ENCODE measurements around the gene SLC35G2.
A peak's percentile ranks its signal among the peaks of the same experiment; 100 is the strongest.

Gene SLC35G2

GRCh38 chr3:136804813-136805212, 14.1 kb upstream of the SLC35G2 start:
- DNase-seq (ENCODE audit: low read depth): no peak
- H3K4me3 ChIP-seq (ENCODE audit: control insufficient read depth, low read depth, low read length): no peak overlapping the region
- TF ChIP-seq, protein P1, sequence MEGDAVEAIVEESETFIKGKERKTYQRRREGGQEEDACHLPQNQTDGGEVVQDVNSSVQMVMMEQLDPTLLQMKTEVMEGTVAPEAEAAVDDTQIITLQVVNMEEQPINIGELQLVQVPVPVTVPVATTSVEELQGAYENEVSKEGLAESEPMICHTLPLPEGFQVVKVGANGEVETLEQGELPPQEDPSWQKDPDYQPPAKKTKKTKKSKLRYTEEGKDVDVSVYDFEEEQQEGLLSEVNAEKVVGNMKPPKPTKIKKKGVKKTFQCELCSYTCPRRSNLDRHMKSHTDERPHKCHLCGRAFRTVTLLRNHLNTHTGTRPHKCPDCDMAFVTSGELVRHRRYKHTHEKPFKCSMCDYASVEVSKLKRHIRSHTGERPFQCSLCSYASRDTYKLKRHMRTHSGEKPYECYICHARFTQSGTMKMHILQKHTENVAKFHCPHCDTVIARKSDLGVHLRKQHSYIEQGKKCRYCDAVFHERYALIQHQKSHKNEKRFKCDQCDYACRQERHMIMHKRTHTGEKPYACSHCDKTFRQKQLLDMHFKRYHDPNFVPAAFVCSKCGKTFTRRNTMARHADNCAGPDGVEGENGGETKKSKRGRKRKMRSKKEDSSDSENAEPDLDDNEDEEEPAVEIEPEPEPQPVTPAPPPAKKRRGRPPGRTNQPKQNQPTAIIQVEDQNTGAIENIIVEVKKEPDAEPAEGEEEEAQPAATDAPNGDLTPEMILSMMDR (IDR thresholded peaks at IDR 0.05; ENCODE audit: control insufficient read depth, insufficient read depth, low read depth, low read length, missing control alignments): no peak

DNA sequence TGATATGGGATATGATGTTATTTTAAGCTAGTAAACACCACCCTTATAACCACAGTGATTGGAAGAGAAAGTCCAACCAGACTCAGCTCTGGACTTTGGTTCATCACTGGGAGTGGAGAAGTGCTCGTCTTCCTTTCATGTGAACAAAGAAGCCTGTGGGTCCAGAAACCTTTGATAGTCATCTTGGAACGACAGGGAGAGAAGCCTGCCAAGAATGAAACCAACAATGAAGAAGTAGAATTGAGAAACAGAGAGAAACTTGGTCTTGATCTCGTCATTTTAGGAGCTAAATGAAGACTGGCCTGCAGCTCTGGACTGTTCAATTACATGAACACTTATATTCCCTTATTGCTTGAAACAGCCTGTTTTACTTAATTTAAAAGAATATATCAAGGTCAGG, 13.1 kb upstream of the SLC35G2 start:
- no peak overlapping the region for H3K4me3 ChIP-seq (ENCODE audit: control insufficient read depth, low read depth, low read length)
- TF ChIP-seq, protein P1 (IDR thresholded peaks at IDR 0.05; ENCODE audit: control insufficient read depth, insufficient read depth, low read depth, low read length, missing control alignments): no peak
- no peak for DNase-seq (ENCODE audit: low read depth)

DNA sequence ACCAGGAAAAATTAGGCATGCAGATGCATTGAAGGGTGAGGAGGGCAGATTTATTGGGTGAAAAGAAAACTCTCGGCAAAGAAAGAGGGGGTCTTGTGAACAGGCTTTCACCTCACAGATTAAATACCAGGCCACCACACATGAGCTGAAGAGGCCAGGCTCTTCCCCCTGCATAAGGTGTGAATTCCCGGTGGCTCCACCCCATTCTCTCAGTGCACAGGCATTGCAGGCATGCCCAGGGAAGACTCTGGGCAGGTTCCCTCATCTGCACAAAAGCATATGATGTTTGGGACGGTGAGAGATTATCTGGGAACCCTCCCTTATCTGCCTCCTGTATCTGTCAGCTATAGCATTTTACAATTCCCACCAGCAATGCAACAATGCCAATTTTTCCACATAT, 7.2 kb upstream of the SLC35G2 start:
- TF ChIP-seq, protein P1 (IDR thresholded peaks at IDR 0.05; ENCODE audit: control insufficient read depth, insufficient read depth, low read depth, low read length, missing control alignments): no peak
- H3K4me3 ChIP-seq (ENCODE audit: control insufficient read depth, low read depth, low read length): no peak overlapping the region
- DNase-seq (ENCODE audit: low read depth): no peak

GRCh38 chr3:136817448-136817847, 1.5 kb upstream of the SLC35G2 start:
- TF ChIP-seq, protein P1 (IDR thresholded peaks at IDR 0.05; ENCODE audit: control insufficient read depth, insufficient read depth, low read depth, low read length, missing control alignments): no peak
- H3K4me3 ChIP-seq (ENCODE audit: control insufficient read depth, low read depth, low read length): no peak overlapping the region
- no peak for DNase-seq (ENCODE audit: low read depth)

DNA sequence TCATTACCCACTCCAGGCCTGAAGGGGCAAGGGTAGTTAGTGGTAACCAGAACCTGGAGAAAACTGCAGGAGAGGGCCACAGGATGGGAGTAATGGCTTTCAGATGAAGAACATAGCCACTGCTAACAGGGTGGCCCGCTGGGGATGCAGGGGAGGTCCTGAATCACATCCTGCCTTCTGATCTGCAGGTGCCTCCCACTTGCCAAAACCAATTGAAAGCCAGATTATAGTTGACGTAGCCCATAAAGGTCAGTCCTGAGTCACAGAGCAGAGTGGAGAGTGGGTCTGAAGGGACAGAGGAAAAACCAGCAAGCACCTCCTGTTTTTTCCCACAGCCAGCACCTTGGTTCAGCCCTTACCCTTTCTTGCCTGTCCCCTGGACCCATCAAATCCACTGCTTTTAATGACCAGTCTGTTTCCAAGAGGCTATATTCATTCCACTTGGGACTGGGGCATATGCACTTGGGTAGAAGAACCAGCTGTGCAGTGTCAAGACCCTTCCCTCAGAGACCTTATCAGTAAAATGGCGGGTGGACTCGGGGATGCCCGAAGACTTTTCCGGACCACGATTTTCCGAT, 646 bp upstream of the SLC35G2 start:
- H3K4me3 ChIP-seq (ENCODE audit: control insufficient read depth, low read depth, low read length): peak overlapping the region; percentile 83
- peak; percentile 57 for DNase-seq (ENCODE audit: low read depth)
- TF ChIP-seq, protein P1 (IDR thresholded peaks at IDR 0.05; ENCODE audit: control insufficient read depth, insufficient read depth, low read depth, low read length, missing control alignments): peak; percentile 27

DNA sequence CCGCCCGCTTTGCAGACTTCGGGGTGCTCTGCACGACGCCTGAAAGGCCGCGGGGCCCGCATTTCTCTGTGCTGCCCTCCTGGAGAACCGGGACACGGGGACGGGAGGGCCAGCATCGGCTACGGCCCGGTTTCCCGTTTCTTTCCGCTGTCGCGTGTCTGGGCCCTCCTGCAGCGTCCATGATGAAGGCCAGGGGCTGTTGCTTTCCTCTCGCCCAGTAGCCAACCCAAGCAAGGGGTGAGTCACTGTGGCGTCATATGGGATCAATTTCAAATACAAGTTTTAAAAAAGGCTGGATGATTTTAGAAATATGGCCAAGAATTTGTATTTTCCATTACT, 435 bp downstream of the SLC35G2 start:
- H3K4me3 ChIP-seq (ENCODE audit: control insufficient read depth, low read depth, low read length): peak overlapping the region; percentile 83
- no peak for DNase-seq (ENCODE audit: low read depth)
- TF ChIP-seq, protein P1 (IDR thresholded peaks at IDR 0.05; ENCODE audit: control insufficient read depth, insufficient read depth, low read depth, low read length, missing control alignments): no peak

All from AG09309 (cell line).